Nephron progenitor cell (in vitro differentiated cells): ENCODE results near the gene CARD8.
A peak's percentile ranks its signal among the peaks of the same experiment; 100 is the strongest.

ENCODE experiments used
- DNase-seq: peaks from one replicate; pipeline ENCODE4 v3.0.0; 2021
- H3K27ac Mint-ChIP-seq: 2 replicates; pipeline ENCODE4 v1.8.0; 2021; ENCODE audit warnings: mild to moderate bottlenecking, moderate library complexity, mixed read lengths
- H3K27me3 Mint-ChIP-seq: 2 replicates; pipeline ENCODE4 v1.8.0; 2021; ENCODE audit warnings: mild to moderate bottlenecking, low read depth, mixed read lengths; ENCODE audit not compliant: poor library complexity
- H3K36me3 Mint-ChIP-seq: 2 replicates; pipeline ENCODE4 v1.8.0; 2021; ENCODE audit warnings: low read depth, mixed read lengths
- H3K4me1 Mint-ChIP-seq: 2 replicates; pipeline ENCODE4 v1.8.0; 2021; ENCODE audit warnings: mixed read lengths
- H3K4me3 Mint-ChIP-seq: 2 replicates; pipeline ENCODE4 v1.8.0; 2021; ENCODE audit warnings: mild to moderate bottlenecking, moderate library complexity, mixed read lengths
- H3K9me3 Mint-ChIP-seq: 2 replicates; pipeline ENCODE4 v1.8.0; 2021; ENCODE audit warnings: mild to moderate bottlenecking, moderate library complexity, mixed read lengths
- CTCF ChIP-seq: fragments of 200-600 bp; sonication (generic); IDR thresholded peaks from 2 replicates; pipeline ENCODE4 v1.5.0; 2021; ENCODE audit warnings: antibody characterized with exemption

CARD8 gene

GRCh38 chr19:48169939-48170803 lies 85.5 kb downstream of the CARD8 start, which contains the start of the genes LIG1 and ZSWIM9:
TSS of gene LIG1 (minus strand) at chr19:48170344. CDS start at chr19:48165566, 4,778 bp downstream.
TSS of gene ZSWIM9 (plus strand) at chr19:48170680. CDS start at chr19:48171803, 1,123 bp downstream.
- peaks cover 32% of the 10 kb centered on the region for H3K4me1 Mint-ChIP-seq
- peak; percentile 92 for DNase-seq
- no peak for TF ChIP-seq CTCF
- peaks cover 36% of the 10 kb centered on the region for H3K36me3 Mint-ChIP-seq
- no peaks in the 10 kb centered on the region for H3K9me3 Mint-ChIP-seq
- peak within 1 kb of the TSS; percentile 98 for H3K27ac Mint-ChIP-seq
- H3K4me3 Mint-ChIP-seq, result peak within 1 kb of the TSS; percentile 90
- H3K27me3 Mint-ChIP-seq, result peaks cover 6% of the 10 kb centered on the region

DNA sequence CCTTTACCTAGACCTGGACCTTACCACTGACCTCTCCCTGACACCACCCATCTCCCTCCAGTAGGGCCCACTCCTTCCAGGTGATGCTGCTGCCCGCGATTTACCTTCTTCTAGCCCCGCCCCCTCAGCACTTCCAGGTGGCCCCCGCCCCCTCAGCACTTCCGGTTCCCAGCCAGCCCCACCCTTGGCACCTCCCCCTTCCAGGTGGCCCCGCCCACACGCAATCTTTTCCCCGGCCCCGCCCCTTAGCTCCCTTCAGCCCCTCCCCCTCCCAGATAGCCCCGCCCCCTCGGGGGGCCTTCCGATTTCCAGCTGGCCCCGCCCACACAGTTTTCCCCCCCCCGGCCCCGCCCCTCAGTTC lies 86.2 kb downstream of the CARD8 start:
- Mint-ChIP-seq H3K4me1 (peaks cover 30% of the 10 kb centered on the region), H3K27me3 (peaks cover 6% of the 10 kb centered on the region), H3K36me3 (peaks cover 36% of the 10 kb centered on the region), H3K9me3 (no peaks in the 10 kb centered on the region), H3K4me3 (peak overlapping the region; percentile 90), H3K27ac (peak overlapping the region; percentile 98)
- peak; percentile 90 for DNase-seq
- TF ChIP-seq CTCF, result no peak

- no peak for DNase-seq
- H3K27me3 Mint-ChIP-seq, result peaks cover 6% of the 10 kb centered on the region
- H3K27ac Mint-ChIP-seq, result no peak overlapping the region
- H3K36me3 Mint-ChIP-seq, result peaks cover 36% of the 10 kb centered on the region
- no peak for TF ChIP-seq CTCF
- H3K4me1 Mint-ChIP-seq, result peaks cover 30% of the 10 kb centered on the region
- H3K9me3 Mint-ChIP-seq, result no peaks in the 10 kb centered on the region
- H3K4me3 Mint-ChIP-seq, result peak overlapping the region; percentile 90
Observed at GRCh38 chr19:48168689-48169088, 87.0 kb downstream of the CARD8 start.

- no peaks in the 10 kb centered on the region for H3K27me3 Mint-ChIP-seq
- no peak for TF ChIP-seq CTCF
- DNase-seq, result no peak
- H3K4me3 Mint-ChIP-seq, result no peak overlapping the region
- H3K4me1 Mint-ChIP-seq, result no peaks in the 10 kb centered on the region
- no peaks in the 10 kb centered on the region for H3K9me3 Mint-ChIP-seq
- H3K36me3 Mint-ChIP-seq, result peaks cover 68% of the 10 kb centered on the region
- no peak overlapping the region for H3K27ac Mint-ChIP-seq
Observed at GRCh38 chr19:48158210-48158790, 97.4 kb downstream of the CARD8 start.
